Esophagus muscularis mucosa (tissue), 3 donors: ENCODE results near the gene TAS1R3.

Source experiments
- EP300 ChIP-seq: sonication (generic); formaldehyde crosslinking; IDR thresholded peaks from one replicate; pipeline ENCODE4 v1.6.1; 2017; ENCODE audit warnings: antibody characterized with exemption
- TF ChIP-seq, protein P1 (sequence below), 3 experiments: fragments of 200-600 bp in 2 of 3; fragments of 450-650 bp in 1 of 3; sonication (generic) in 2 of 3; IDR thresholded peaks; one replicate each; pipeline ENCODE4 v1.5.1; 2017 to 2019; ENCODE audit warnings: antibody characterized with exemption in 3 of 3, mild to moderate bottlenecking in 2 of 3, moderate library complexity in 1 of 3

DNA sequence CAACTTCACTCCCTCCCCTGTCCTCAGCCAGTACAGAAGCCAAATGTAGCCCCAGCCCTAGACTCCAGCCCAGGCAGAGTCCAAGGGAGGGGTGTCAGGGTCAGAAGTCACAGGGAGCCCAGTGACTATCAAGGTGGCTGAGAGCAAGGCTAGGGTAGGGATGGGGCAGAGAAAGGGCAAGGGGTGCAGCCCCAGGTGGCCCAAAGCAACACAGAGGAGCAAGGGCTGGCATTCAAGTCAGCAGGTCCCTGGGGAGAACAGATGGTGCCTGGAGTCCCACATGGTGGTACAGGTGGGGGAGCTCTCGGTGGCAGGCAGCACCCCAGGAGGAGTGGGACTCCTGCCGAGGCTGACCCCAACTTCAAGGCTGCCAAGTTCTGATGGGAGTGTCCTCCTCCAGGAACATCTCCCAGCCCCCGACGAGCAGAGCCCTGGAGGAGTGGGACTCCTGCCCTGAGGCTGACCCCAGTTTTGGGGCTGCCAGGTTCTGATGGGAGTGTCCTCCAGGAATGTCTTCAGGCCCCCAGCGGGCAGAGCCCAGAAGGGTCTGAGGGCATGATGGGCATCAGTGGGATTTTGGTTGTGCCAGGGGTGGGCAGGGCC, 21.8 kb downstream of the TAS1R3 start:
- TF ChIP-seq EP300: no peak
- TF ChIP-seq, protein P1, sequence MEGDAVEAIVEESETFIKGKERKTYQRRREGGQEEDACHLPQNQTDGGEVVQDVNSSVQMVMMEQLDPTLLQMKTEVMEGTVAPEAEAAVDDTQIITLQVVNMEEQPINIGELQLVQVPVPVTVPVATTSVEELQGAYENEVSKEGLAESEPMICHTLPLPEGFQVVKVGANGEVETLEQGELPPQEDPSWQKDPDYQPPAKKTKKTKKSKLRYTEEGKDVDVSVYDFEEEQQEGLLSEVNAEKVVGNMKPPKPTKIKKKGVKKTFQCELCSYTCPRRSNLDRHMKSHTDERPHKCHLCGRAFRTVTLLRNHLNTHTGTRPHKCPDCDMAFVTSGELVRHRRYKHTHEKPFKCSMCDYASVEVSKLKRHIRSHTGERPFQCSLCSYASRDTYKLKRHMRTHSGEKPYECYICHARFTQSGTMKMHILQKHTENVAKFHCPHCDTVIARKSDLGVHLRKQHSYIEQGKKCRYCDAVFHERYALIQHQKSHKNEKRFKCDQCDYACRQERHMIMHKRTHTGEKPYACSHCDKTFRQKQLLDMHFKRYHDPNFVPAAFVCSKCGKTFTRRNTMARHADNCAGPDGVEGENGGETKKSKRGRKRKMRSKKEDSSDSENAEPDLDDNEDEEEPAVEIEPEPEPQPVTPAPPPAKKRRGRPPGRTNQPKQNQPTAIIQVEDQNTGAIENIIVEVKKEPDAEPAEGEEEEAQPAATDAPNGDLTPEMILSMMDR (IDR thresholded peaks at IDR 0.05): no peak
